Islet of Langerhans (tissue), 1 donor: ENCODE measurements around the gene ZBTB37.
"Not testable (repeated sequence)": the region's sequence is repeated elsewhere in the genome, so short reads cannot be mapped to it uniquely, and the experiment has no call there.

Experiments used
- FAIRE-seq: peaks from one replicate; lab custom pipeline; 2011; peaks lifted over from hg19 to GRCh38; lab: Jason Lieb, UNC

The ZBTB37 gene, protein sequence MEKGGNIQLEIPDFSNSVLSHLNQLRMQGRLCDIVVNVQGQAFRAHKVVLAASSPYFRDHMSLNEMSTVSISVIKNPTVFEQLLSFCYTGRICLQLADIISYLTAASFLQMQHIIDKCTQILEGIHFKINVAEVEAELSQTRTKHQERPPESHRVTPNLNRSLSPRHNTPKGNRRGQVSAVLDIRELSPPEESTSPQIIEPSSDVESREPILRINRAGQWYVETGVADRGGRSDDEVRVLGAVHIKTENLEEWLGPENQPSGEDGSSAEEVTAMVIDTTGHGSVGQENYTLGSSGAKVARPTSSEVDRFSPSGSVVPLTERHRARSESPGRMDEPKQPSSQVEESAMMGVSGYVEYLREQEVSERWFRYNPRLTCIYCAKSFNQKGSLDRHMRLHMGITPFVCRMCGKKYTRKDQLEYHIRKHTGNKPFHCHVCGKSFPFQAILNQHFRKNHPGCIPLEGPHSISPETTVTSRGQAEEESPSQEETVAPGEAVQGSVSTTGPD

DNA sequence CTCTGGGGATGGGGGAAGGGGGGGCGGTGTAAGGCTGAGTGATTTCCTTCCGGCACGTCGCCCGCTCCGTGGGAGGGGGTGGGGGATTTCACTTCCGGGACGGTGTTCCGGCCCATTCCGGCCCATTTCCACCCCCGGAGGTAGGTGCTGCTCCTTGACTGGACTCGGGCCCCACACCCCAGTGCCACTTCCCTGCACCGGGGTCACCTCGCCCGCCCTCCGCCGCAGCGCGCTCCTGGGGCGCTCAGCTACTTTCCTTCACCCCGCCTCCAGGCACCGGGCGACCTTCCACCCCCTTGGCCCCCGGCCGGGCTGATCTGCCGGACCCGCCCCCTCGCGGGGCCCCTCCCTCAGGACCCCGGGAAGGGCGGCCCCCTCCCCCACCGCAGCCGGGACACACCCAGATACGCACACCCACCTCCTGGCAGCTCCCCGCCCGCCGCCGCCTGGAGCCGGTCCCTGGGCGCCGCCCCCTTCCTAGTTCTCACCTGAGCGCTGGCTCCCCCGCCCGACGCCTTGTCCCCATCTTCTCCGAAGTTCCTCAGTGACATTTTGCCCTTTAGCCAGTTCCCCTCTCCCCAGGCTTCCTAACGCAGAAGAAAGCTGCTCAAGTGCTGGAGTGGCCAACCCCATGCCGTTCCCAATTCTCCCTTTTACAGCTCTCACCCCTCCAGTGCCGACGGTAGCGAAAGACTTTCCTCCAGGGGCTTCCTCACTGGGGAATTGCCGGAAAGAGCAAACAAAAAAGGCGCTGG is at the start of gene ZBTB37:
Gene ZBTB37, plus strand, starts transcription at position 115 of the 755 bp plus-strand sequence. CDS start 1,846 bp downstream, outside the sequence.
- FAIRE-seq: no peak

DNA sequence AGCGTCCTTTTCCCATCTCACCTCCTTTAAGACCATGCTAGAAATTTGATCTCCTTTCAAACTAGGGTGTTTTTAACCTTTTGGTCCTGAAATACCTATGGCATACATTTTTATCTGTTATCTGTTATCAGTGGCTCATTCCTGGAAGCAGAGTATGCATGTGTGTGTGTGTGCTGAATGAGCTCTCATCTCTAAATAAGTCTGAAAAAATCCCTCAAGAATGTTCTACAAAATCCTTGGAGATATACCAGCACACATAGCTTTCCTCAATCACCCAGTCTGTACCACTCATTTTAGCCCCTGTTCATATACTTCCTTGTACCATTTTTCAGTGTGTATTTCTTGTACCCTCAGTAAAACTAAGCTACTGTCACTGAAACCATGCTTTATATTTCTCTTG is 49.7 kb upstream of the ZBTB37 start:
- no peak for FAIRE-seq

DNA sequence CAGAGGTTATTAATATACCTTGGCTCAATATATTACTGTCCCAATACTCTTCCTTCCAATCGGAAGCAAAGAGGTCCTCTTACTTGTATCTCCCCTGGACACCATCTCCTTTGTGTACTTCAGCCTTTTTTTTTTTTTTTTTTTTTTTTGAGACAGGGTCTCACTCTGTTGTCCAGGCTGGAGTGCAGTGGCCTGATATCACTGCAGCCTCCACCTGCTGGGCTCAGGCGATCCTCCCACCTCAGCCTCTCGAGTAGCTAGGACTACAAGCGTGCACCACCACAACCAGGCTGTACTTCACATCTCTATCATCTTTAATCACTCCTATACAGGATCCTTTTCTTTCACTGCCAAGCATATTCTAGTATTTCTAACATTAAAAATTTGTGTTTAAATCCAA is 46.5 kb upstream of the ZBTB37 start:
- no peak for FAIRE-seq

DNA sequence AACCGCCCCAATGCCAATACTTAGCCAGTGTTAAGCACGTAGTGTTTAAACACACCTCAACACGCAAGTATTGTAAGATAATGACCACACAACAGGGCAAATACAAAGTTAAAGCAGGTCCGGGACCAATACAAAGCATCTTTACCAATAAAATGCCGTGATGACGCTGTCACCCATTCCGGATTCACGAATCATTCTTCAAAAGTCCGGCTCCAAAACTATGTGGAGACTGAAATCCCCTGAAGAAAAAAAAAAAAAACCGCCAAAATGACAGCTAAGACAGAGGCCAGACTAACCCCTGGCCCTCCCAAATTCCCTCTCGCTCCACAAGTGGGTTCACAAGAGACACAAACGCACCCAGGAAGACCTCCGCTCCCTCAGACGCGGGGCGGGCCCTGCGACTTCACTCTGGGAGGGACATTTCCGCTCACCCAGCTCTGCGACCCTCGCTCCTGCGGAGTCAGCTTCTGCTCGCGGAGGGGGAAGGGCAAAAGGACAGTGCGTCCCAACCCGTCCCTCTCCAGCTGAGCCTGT is 44.3 kb upstream of the ZBTB37 start:
- no peak for FAIRE-seq

DNA sequence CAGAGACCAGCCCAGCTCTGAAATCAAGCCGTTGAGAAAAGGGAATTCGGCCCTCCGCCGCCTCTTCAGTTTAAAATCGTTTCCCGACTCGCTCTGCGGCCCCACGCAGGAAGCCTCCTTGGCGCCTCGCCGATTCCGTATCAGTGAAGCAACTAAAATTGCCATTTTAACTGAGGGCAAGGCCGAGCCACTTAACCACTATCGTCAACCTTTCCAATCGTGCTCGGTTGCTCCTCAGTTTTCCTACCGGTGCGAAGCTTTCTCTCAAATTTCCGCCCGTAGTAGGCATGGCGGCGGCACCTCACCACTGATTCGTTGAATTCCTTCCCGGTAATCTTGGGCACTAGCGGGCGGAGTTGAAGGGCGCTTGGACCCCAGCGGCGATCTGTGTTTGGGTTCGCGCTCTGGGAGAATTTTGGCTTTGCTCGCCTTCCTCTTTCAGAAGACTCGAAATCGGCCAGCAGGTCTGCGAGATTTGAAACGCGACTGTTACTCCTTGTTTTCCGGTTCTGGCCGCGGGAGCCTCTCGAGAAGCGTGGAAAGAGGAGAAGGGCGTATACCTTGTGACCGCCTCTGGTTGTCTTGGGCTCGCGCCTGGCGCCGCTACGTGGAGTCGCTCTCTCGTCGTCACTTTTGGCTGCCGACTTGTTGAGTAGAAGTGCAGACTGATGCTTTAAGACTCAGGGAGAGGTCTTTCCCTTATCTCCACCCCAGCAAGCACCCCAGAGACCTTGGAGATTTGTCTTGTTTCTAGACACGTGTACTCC is 43.7 kb upstream of the ZBTB37 start, which contains the start of the genes CENPL and DARS2:
Gene CENPL, minus strand, starts transcription at position 569 of the 767 bp plus-strand sequence. CDS start 13,584 bp downstream, outside the sequence.
Gene DARS2, plus strand, starts transcription at position 359 of the 767 bp plus-strand sequence. CDS start 557 bp downstream, outside the sequence.
- FAIRE-seq: no peak

DNA sequence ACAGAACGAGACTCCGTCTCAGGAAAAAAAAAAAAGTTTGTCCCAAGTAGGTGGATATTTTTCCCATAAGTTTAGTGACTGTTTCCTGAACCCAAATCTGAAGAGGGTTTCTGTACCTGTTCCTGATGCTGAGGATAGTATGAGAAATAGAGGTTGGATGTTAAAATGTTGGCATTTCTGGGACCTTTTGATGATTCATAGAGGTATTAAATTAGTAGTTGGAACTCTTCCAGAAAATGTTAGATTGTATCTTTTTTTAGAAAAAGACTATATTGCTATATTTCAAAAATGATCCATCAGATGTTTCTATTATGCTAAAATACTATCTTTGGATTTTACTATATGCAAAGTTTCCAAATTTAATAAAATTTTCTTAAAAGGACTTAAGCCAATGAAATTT is 40.6 kb upstream of the ZBTB37 start:
- FAIRE-seq: no peak

DNA sequence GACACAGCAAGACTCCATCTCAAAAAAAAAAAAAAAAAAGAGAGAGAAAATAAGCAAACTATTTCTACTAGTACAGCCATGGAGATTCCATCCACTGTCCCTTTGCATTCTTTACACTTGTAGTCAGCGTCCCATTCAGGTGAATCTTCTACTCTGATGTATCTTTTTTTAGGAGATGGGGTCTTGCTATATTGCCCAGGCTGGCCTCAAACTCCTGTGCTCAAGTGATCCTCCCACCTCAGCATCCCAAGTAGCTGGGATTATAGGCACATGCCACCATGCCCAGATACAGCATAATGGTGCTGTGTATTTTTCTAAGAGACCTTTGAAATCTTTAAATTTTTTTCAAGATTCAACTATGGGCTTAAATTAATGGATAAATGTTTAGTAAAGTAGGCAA is 35.4 kb upstream of the ZBTB37 start:
- no peak for FAIRE-seq

DNA sequence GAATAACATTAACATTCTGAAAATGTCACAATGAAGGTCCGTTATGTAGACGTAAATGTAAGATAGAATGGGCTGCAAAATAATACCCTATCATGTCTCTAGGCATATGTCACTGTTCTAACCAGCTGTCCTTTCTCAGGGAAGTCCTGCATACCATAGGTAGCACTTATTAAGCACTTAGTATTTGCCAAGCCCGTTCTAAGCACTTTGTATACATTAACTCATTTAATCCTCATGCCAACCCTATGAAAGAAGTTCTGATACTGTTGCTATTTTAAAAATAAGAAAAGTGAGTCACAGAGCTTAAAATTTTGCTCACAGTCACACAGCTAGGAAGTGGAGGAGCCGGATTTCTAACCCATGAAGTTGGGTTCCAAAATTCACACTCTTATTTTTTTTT is 16.1 kb upstream of the ZBTB37 start:
- no peak for FAIRE-seq

DNA sequence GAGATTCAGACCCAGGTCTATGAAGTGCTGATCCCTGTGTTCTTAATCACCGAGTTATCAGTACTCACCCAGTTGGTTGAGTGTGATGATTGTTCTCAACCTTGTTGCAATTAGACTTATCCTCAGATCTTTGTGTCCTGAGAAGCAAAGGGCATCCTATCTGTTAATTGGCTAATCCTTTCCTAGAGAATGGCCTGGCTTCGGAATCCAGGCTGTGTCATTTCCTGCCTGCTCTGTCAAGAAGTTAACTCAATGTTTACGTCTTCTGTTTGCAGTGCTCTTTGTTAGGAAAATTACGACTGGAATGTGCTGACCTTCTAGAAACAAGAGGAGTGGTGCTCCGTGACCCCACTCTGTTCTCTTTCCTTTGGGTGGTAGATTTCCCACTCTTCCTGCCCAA is 15.1 kb upstream of the ZBTB37 start:
- no peak for FAIRE-seq

DNA sequence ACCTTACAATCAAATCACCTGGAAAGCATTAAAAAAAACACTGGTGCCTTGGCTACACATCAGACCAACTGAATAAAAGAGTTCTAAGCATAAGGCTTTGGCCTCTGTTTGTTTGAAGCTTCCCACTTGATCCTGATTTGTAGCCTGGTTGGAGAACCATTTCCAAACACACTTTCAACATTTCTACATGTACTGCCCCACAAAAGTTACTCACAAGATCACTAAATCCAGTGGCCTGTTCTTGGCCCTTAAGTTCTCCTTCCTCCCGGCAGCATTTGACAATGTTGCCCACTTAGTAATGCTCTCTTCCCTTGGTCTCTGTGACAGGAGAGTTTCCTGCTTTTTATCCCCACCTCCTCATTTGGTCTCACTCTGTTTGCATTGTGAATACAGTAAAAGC is 12.2 kb upstream of the ZBTB37 start:
- FAIRE-seq: no peak

DNA sequence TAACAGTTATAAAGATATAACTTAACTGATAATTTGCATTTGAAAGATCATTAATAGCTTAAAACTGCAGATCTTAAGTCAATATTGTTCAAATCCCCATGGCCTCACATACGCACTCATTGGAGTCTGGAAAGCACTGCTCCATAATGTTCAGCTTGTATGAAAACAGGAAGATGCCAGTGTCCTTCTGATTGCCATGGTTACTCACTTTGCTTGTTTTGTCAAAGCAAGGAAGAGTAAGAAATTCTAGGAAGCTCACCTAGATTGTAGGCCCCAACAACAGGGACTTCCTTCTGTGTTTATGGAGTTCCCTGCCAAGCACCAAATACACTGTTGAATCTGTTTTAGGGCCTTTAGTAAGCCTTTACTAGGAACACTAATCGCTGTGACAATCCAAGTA is 11.3 kb upstream of the ZBTB37 start:
- FAIRE-seq: no peak

DNA sequence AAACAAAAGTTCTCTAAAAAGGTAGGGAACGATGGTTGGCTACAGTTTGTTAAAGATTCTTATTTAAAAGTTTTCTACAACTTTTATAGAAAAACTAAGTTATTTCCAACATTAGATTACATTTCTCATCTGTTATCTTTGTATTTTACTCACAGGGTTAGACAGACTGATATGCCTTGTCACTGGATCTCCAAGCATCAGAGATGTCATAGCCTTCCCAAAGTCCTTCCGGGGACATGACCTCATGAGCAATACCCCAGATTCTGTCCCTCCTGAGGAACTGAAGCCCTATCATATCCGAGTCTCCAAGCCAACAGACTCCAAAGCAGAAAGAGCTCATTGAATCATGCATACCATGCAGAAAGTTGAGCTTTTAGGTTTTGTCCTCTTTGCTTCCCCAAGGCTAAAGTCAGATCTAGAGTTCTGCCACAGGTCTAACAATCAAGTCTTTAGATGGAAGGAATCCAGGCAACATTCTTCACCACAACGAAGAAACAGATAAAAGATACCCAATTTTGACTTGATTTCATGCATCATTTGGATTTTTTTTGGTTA is 10.7 kb upstream of the ZBTB37 start:
- no peak for FAIRE-seq

DNA sequence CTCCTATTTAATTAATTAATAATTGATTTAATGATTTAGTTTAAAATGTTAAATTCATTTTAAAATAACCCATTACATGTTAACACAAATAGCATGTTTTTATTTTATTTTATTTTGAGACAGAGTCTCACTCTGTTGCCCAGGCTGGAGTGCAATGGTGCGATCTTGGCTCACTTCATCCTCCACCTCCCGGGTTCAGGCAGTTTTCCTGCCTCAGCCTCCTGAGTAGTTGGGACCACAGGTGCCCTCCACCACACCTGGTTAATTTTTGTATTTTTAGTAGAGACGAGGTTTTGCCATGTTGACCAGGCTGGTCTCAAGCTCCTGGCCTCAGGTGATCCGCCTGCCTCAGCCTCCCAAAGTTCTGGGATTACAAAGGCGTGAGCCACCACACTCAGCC is 8.6 kb upstream of the ZBTB37 start:
- not testable (repeated sequence) for FAIRE-seq

DNA sequence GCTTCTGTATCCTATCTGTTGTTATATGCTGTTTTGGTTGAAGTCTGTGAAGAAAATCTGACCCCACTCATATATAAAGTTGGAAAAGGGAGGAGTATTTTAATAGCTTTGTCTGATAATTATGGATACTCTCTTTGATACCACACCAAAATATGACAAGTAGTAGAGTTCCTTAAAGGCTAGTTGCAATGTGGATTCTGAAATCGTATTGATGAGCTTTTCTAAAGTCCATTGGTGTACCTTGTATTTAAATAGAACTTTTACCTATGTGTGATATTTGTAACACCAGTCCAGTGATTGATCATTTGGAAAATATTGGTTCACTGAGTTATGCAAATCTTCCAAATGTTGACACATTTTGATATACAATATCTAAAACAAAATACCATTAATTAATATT is 8.1 kb upstream of the ZBTB37 start:
- FAIRE-seq: no peak

DNA sequence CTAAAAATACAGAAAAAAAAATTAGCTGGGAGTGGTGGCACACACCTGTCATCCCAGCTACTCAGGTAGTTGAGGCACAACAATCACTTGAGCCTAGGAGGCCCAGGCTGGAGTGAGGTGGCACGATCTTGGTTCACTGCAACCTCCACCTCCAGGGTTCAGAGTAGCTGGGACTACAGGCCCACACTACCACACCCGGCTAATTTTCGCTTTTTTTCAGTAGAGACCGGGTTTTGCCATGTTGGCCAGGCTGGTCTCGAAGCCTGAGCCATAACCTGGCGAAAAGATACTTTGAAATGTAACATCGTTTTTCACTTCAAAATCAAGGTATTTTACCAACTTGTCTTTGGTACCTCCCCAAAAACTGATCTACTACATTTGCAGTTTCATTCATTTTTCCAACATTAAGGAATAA is 6.4 kb upstream of the ZBTB37 start:
- FAIRE-seq: no peak

DNA sequence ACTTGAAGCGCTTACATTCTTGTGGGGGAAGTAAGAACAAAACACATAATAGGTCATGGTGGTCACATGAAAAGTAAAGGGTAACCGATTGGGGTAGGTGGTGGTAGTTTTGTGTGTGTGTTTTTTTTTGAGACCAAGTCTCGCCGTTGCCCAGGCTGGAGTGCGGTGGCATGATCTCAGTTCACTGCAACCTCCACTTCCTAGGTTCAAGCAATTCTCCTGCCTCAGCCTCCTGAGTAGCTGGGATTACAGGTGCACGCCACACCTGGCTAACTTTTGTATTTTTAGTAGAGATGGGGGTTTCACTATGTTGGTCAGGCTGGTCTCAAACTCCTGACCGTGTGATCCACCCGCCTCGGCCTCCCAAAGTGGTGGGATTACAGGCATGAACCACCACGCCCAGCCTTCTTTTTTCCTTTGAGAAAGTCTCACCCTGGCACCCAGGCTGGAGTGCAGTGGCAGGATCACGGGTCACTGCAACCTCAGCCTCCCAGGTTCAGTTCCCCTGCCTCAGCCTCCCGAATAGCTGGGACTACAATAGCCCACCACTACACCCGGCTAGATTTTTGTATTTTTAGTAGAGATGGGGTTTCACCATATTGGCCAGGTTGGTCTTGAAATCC is 5.9 kb upstream of the ZBTB37 start:
- not testable (repeated sequence) for FAIRE-seq

DNA sequence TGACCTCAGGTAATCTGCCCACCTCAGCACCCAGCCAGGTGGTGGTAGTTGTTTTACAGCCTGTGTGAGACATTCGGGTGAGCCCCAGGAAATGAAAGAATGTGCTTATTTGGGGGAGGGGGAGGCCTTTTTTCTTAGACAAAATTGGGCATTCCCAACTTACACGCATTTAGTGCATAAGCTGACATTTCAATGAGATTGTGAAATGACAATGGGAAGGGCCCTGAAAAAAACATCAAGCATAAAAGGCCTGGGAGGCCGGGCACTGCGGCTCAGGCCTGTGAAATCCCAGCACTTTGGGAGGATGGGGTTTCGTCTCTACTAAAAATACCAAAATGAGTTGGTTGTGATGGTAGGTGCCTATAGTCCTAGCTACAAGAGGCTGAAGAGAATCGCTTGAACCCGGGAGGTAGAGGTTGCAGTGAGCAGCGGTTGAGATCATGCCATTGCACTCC is 5.4 kb upstream of the ZBTB37 start:
- no peak for FAIRE-seq

DNA sequence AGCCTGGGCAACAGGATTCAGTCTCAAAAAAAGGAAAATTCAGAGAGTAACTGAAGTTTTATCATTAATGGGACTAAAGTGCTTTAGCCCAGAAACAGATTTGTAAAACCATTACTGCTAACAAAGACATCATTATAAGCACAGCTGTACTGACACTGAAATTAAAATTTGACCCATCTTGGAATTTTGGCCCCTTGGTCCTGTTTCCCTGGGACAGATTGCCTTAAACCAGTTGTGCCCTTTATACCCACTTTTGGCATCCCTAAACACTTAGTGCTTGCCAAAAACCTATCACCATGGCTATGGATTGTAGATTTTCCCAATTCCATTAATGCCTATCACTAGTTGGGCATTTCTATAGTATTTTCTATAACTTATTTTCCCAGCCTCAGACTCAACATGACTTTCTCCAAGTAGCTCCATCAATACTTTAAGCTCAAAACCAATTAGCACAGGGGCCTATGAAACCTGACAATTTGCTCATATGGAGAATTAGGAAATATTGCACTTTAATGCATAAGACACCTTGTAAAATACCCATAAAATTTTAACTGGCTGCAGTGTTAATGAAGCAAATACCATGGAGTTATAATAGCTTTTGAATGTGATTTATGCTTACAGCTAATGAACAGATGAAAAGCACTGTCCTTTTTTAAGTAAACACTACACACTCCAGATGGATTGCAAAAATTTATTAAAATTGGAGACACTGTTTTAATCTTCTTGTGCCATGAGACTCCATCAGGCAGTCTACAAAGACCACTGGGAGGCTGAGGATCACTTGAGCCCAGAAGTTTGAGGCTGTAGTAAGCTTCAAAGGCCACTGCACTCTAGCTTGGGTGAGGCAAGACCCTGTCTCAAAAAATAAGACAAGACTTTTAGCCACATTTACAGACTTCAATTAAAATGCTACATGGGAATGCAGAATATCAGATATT is 4.7 kb upstream of the ZBTB37 start:
- FAIRE-seq: no peak

DNA sequence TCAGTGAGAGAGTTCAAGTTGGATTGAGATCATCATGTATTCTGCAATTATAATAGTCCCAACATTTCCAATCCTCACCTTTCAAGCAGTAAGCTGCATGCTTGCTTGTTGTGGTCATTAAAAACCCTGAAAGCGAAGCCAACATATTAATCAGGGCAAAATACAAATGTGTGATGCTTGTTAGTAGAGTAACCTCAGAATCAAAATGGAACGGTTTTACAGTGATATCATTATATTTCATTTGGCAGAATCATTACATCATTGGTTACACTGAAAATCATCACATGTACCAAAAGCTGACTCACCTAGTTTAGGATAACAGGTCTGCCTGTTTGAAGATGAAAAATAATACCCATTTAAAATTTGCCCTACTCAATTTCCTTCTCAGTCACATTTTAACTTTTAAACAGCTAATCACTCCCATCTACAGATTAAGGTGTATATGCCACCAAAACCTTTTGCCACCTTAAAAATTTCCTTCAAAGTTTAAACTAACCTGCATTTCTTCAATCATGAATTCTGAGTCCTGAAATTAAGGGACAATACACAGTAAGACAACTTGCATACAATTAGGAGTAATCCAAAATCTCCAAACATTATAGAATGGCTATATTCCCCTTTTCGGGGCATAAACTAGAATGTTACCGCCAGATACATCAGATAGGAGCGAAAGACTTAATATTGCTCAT is 3.9 kb upstream of the ZBTB37 start:
- FAIRE-seq: no peak
